Thoracic aorta (tissue), 2 donors: ENCODE data around the gene CDK16. TPM values are rescaled to one million over a fixed set of nuclear protein-coding genes. Genes with fewer than 3 reads are reported as not detected.

Experiments
- ATAC-seq: fragments of 150-250 bp; one replicate; pipeline ENCODE4 v1.8.0; 2017; ENCODE audit warnings: low read depth; ENCODE audit not compliant: insufficient number of reproducible peaks, low FRiP score
- DNase-seq: peaks from one replicate; pipeline ENCODE4 v3.0.0-alpha.2; 2020; ENCODE audit warnings: low spot score
- H3K27ac ChIP-seq, 2 donors: fragments of 200-600 bp; sonication (generic); 1 replicate in 1 of 2; 2 replicates in 1 of 2; pipeline ENCODE4 v1.5.1; 2016; ENCODE audit warnings: mild to moderate bottlenecking in 2 of 2, moderate library complexity in 2 of 2
- H3K27me3 ChIP-seq: fragments of 200-600 bp; sonication (generic); replicated peaks from 2 replicates; pipeline ENCODE4 v1.6.0; 2016; ENCODE audit warnings: mild to moderate bottlenecking; ENCODE audit not compliant: insufficient read depth
- H3K36me3 ChIP-seq: fragments of 200-600 bp; sonication (generic); one replicate; pipeline ENCODE4 v1.5.1; 2016
- H3K4me1 ChIP-seq, 2 donors: fragments of 200-600 bp; sonication (generic); 1 replicate in 1 of 2; 2 replicates in 1 of 2; pipeline versions ENCODE4 v1.5.1 to v1.6.0; 2016; ENCODE audit warnings: low read depth in 2 of 2, mild to moderate bottlenecking in 1 of 2; ENCODE audit not compliant: control insufficient read depth in 1 of 2
- H3K4me3 ChIP-seq: fragments of 200-600 bp; sonication (generic); 2 replicates; pipeline ENCODE4 v1.5.1; 2016; ENCODE audit warnings: mild to moderate bottlenecking
- H3K9me3 ChIP-seq: fragments of 200-600 bp; sonication (generic); 2 replicates; pipeline ENCODE4 v1.5.1; 2016
- total RNA-seq, 2 donors: library from RNA; depleted of rRNA; stranded (reverse); fragments of >200 nt; gene quantifications; one replicate each; pipeline versions ENCODE4 v1.1.0 to v1.2.3, GENCODE V29; 2016
- TF ChIP-seq, protein P1 (sequence below): fragments of 200-600 bp; sonication (generic); IDR thresholded peaks from one replicate; pipeline ENCODE4 v1.5.1; 2019; ENCODE audit warnings: antibody characterized with exemption

CDK16 gene
- total RNA-seq, 2 donors from 2014 or later: 66.7 to 74.6 TPM

GRCh38 chrX:47172549-47172948, 45.9 kb upstream of the CDK16 start:
- ATAC-seq: no peak
- H3K4me1 ChIP-seq: no peaks in the 10 kb centered on the region
- no peaks in the 10 kb centered on the region for H3K9me3 ChIP-seq
- H3K4me3 ChIP-seq: no peak overlapping the region
- DNase-seq: no peak
- TF ChIP-seq, protein P1, sequence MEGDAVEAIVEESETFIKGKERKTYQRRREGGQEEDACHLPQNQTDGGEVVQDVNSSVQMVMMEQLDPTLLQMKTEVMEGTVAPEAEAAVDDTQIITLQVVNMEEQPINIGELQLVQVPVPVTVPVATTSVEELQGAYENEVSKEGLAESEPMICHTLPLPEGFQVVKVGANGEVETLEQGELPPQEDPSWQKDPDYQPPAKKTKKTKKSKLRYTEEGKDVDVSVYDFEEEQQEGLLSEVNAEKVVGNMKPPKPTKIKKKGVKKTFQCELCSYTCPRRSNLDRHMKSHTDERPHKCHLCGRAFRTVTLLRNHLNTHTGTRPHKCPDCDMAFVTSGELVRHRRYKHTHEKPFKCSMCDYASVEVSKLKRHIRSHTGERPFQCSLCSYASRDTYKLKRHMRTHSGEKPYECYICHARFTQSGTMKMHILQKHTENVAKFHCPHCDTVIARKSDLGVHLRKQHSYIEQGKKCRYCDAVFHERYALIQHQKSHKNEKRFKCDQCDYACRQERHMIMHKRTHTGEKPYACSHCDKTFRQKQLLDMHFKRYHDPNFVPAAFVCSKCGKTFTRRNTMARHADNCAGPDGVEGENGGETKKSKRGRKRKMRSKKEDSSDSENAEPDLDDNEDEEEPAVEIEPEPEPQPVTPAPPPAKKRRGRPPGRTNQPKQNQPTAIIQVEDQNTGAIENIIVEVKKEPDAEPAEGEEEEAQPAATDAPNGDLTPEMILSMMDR: no peak
- H3K27me3 ChIP-seq: no peaks in the 10 kb centered on the region
- H3K36me3 ChIP-seq: peaks cover 33% of the 10 kb centered on the region
- no peak overlapping the region for H3K27ac ChIP-seq

- TF ChIP-seq, protein P1: no peak
- Histone ChIP-seq H3K27ac (no peak overlapping the region), H3K9me3 (no peaks in the 10 kb centered on the region), H3K4me3 (no peak overlapping the region), H3K4me1 (no peaks in the 10 kb centered on the region), H3K27me3 (no peaks in the 10 kb centered on the region), H3K36me3 (peaks cover 35% of the 10 kb centered on the region)
- ATAC-seq (no peak), DNase-seq (no peak)
Observed at GRCh38 chrX:47172971-47173792, 45.3 kb upstream of the CDK16 start.

GRCh38 chrX:47174376-47174775, 44.1 kb upstream of the CDK16 start:
- Histone ChIP-seq H3K4me1 (no peaks in the 10 kb centered on the region), H3K36me3 (peaks cover 41% of the 10 kb centered on the region), H3K27ac (no peak overlapping the region), H3K9me3 (no peaks in the 10 kb centered on the region), H3K4me3 (no peak overlapping the region), H3K27me3 (no peaks in the 10 kb centered on the region)
- no peak for ATAC-seq
- no peak for DNase-seq
- TF ChIP-seq, protein P1: no peak

DNA sequence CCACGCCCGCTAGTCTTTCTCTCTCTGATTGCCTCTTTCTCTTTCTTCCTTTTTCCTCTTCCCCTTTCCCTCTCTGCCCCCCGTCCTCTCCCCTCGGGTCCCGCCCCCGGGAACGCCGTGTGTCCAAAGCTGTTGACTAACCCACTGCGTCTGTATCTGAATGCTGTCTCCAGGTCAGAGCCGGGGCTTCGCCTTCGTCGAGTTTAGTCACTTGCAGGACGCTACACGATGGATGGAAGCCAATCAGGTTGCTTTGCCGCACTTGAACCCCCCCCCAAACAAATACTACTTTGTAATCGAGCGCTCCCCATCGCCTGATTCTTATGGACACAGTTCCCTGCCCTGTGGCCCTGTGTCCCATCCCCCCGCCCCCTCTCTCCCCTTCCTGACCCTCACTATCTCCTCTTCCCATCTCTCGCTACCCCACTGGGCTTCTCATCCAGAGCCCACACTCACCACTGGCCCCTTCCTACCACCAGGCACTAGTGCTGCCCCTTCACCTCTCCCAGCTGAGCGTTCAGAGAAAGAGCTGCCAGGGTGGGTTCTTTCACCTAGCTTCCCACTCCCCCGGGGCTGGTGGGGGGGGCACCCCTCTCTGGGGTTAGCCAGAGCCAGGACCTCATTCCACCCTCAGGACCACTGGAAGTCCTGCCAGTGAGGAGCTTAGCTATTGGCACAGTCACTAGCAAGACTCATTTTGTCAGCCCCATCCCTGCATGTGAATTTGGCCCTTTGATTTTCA, 43.5 kb upstream of the CDK16 start:
- no peaks in the 10 kb centered on the region for H3K27me3 ChIP-seq
- ATAC-seq (no peak), DNase-seq (no peak)
- TF ChIP-seq, protein P1: no peak
- no peak overlapping the region for H3K27ac ChIP-seq
- H3K36me3 ChIP-seq: peaks cover 41% of the 10 kb centered on the region
- H3K9me3 ChIP-seq: no peaks in the 10 kb centered on the region
- H3K4me3 ChIP-seq: no peak overlapping the region
- no peaks in the 10 kb centered on the region for H3K4me1 ChIP-seq

- ATAC-seq: no peak
- no peaks in the 10 kb centered on the region for H3K27me3 ChIP-seq
- no peak for DNase-seq
- TF ChIP-seq, protein P1: no peak
- H3K4me3 ChIP-seq: no peak overlapping the region
- no peaks in the 10 kb centered on the region for H3K4me1 ChIP-seq
- no peaks in the 10 kb centered on the region for H3K9me3 ChIP-seq
- H3K36me3 ChIP-seq: peaks cover 41% of the 10 kb centered on the region
- H3K27ac ChIP-seq: no peak overlapping the region
Observed at GRCh38 chrX:47175588-47175980, 42.9 kb upstream of the CDK16 start.
